Measurements from ENCODE around the gene SYK. TPM values are rescaled to one million over a fixed set of nuclear protein-coding genes. Genes with fewer than 3 reads are reported as not detected.

Gene SYK
- total RNA-seq, 1 experiment from 2014 or later: 0.28 TPM

DNA sequence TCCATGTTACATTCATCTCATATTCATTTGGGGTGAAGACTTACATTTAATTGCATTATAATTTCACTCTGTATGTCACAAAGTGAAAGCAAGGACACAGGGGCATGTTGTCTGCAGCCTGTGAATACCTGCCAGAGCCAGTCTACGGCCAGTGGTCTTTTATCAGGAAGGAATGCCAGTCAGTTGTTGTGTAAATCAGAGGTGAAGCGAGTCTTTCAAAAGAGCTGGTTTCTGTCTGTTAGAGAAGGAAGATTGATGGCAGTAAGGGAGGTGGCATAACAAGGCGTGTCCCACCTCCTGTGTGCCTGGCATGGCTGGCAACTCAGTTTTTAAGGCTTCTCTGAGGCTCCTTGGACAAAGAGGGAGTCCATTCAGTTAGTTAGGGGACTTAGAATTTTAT lies 18.1 kb upstream of the SYK start:
- no peak overlapping the region for H3K27ac ChIP-seq (ENCODE audit: low read length)
- ATAC-seq (no peak), DNase-seq (ENCODE audit: low read depth, low spot score) (no peak)
- no peaks in the 10 kb centered on the region for H3K9me3 ChIP-seq (ENCODE audit: control insufficient read depth, insufficient read depth, low read depth, low read length)
- TF ChIP-seq TCF7L2 (IDR thresholded peaks at IDR 0.05; ENCODE audit: low read depth, low read length) (no peak), POLR2AphosphoS5 (IDR thresholded peaks at IDR 0.05; ENCODE audit: low read depth, low read length) (no peak), SIN3A (IDR thresholded peaks at IDR 0.05; ENCODE audit: borderline replicate concordance, insufficient read depth, low read depth, low read length) (no peak)
- TF ChIP-seq, protein P1, sequence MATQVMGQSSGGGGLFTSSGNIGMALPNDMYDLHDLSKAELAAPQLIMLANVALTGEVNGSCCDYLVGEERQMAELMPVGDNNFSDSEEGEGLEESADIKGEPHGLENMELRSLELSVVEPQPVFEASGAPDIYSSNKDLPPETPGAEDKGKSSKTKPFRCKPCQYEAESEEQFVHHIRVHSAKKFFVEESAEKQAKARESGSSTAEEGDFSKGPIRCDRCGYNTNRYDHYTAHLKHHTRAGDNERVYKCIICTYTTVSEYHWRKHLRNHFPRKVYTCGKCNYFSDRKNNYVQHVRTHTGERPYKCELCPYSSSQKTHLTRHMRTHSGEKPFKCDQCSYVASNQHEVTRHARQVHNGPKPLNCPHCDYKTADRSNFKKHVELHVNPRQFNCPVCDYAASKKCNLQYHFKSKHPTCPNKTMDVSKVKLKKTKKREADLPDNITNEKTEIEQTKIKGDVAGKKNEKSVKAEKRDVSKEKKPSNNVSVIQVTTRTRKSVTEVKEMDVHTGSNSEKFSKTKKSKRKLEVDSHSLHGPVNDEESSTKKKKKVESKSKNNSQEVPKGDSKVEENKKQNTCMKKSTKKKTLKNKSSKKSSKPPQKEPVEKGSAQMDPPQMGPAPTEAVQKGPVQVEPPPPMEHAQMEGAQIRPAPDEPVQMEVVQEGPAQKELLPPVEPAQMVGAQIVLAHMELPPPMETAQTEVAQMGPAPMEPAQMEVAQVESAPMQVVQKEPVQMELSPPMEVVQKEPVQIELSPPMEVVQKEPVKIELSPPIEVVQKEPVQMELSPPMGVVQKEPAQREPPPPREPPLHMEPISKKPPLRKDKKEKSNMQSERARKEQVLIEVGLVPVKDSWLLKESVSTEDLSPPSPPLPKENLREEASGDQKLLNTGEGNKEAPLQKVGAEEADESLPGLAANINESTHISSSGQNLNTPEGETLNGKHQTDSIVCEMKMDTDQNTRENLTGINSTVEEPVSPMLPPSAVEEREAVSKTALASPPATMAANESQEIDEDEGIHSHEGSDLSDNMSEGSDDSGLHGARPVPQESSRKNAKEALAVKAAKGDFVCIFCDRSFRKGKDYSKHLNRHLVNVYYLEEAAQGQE (IDR thresholded peaks at IDR 0.05; ENCODE audit: insufficient read depth in 1 of 2, low read depth in 2 of 2, low read length in 1 of 2): no peak
- TF ChIP-seq, protein P2, sequence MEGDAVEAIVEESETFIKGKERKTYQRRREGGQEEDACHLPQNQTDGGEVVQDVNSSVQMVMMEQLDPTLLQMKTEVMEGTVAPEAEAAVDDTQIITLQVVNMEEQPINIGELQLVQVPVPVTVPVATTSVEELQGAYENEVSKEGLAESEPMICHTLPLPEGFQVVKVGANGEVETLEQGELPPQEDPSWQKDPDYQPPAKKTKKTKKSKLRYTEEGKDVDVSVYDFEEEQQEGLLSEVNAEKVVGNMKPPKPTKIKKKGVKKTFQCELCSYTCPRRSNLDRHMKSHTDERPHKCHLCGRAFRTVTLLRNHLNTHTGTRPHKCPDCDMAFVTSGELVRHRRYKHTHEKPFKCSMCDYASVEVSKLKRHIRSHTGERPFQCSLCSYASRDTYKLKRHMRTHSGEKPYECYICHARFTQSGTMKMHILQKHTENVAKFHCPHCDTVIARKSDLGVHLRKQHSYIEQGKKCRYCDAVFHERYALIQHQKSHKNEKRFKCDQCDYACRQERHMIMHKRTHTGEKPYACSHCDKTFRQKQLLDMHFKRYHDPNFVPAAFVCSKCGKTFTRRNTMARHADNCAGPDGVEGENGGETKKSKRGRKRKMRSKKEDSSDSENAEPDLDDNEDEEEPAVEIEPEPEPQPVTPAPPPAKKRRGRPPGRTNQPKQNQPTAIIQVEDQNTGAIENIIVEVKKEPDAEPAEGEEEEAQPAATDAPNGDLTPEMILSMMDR (IDR thresholded peaks at IDR 0.05): no peak
- POLR2A ChIA-PET: no interaction called here
- no peaks in the 10 kb centered on the region for H3K36me3 ChIP-seq (ENCODE audit: control insufficient read depth, insufficient read depth, low read length)
- in situ Hi-C loops (cut with HindIII; ENCODE audit: low pct_unique_long_range_greater_than_20kb, low sequenced_read_pairs): no loop called here
- no TSS peak for BruUV-seq (replicated peaks)
- H3K27me3 ChIP-seq (ENCODE audit: control insufficient read depth, insufficient read depth, low read length): no peaks in the 10 kb centered on the region
- CTCF ChIA-PET: no interaction called here
- H3K4me1 ChIP-seq (ENCODE audit: control insufficient read depth, insufficient read depth, low read length): no peaks in the 10 kb centered on the region
- no peak overlapping the region for H3K4me3 ChIP-seq (ENCODE audit: low read depth in 2 of 2, low read length in 2 of 2)
- intact Hi-C loops (cut with micrococcal nuclease; ENCODE audit: unreplicated experiment): no loop called here

DNA sequence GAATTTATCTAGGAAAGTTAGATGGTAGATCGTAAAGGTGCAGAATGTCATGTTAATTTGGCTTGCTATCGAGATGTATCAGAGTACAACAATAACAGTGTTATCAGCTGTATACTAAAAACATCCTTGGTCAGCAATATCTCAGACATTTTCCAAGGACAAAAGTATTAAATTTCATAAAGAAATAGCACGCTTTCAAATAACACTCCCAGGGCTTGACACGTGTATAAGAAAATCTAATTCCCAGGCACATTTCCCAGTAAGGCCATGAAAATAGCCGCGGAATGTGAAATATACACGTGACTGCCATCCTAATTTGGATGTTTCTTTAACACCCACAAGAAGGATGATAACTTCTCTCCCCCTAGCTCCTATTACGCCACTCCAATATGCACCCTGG lies 17.7 kb upstream of the SYK start:
- Histone ChIP-seq H3K27ac (ENCODE audit: low read length) (no peak overlapping the region), H3K36me3 (ENCODE audit: control insufficient read depth, insufficient read depth, low read length) (no peaks in the 10 kb centered on the region), H3K4me1 (ENCODE audit: control insufficient read depth, insufficient read depth, low read length) (no peaks in the 10 kb centered on the region), H3K27me3 (ENCODE audit: control insufficient read depth, insufficient read depth, low read length) (no peaks in the 10 kb centered on the region), H3K9me3 (ENCODE audit: control insufficient read depth, insufficient read depth, low read depth, low read length) (no peaks in the 10 kb centered on the region), H3K4me3 (ENCODE audit: low read depth in 2 of 2, low read length in 2 of 2) (no peak overlapping the region)
- no peak for DNase-seq (ENCODE audit: low read depth, low spot score)
- intact Hi-C loops (cut with micrococcal nuclease; ENCODE audit: unreplicated experiment): no loop called here
- no peak for TF ChIP-seq SIN3A (IDR thresholded peaks at IDR 0.05; ENCODE audit: borderline replicate concordance, insufficient read depth, low read depth, low read length)
- TF ChIP-seq, protein P2 (IDR thresholded peaks at IDR 0.05): no peak
- TF ChIP-seq, protein P1 (IDR thresholded peaks at IDR 0.05; ENCODE audit: insufficient read depth in 1 of 2, low read depth in 2 of 2, low read length in 1 of 2): no peak
- TF ChIP-seq POLR2AphosphoS5 (IDR thresholded peaks at IDR 0.05; ENCODE audit: low read depth, low read length): no peak
- no peak for TF ChIP-seq TCF7L2 (IDR thresholded peaks at IDR 0.05; ENCODE audit: low read depth, low read length)
- CTCF ChIA-PET: no interaction called here
- in situ Hi-C loops (cut with HindIII; ENCODE audit: low pct_unique_long_range_greater_than_20kb, low sequenced_read_pairs): no loop called here
- BruUV-seq (replicated peaks): no TSS peak
- no peak for ATAC-seq
- POLR2A ChIA-PET: no interaction called here
